Amniotic epithelial cell (primary cell): ENCODE data around the gene NDNF.

Experiments
- DNase-seq: peaks from one replicate; pipeline ENCODE4 v3.0.0-alpha.2; 2010; ENCODE audit warnings: low read depth

The NDNF gene

DNA sequence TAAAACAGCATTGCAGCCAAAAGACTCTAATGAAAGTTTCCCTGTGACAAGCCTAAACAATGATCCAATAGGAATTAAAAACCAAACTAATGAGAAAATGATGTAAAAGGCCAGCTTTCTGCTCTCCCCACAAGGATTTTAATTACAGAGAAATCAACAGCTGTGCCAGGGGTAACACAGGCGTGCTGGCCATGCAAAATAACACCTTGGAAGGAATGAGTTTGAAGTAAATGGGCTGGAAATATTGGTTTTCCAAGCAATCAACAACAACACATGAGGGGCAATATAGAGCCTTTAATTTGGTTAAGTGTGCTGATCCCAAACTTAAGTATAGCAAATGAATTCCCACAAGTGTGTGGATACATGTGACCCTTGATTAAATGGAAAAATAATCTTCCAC is 56.9 kb downstream of the NDNF start:
- no peak for DNase-seq

DNA sequence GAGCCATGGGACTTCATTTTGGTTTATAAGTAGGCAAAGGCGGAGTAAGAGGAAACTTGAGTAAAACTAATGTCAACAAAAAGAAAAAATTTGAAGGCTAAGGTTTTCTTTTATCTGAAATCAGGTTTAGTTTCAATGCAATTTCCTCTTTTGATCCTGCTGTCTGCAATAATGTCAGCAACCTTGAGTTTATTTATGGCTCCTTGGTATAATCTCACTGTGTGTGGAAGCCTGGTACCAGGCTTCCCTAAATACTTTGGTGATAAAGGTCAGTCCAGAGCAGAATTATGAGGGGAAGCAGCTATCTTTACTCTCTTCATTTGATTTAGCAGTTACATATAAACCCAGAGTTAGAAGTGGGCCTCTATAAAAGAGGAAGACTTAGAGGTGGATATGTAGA is 57.8 kb downstream of the NDNF start:
- DNase-seq = no peak

DNA sequence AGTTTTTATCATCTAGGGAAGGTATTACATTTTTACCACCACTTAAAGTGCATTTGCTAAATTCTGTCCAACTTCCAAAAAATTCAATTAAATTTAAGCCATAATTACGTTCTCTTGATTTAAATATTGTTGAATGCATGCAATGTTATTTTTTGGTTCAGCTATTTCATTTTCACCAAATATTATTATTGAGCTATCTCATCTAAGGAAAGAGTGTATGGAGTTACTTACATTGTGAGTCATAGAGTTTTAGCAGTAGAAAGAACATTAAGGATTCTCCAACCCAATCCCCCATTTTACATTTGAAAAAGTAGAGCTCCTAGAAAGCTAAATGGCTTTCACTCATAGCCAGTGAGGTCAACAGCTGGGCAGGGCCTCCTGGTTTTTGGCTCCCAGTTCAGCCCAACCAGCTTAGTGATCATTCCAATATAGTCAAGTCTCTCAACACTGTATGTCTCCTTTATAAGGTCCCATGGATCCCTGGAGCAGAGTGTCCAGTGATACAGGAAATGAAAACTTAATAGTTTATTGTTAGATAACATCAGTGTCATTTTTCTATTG is 60.5 kb downstream of the NDNF start:
- DNase-seq = no peak

DNA sequence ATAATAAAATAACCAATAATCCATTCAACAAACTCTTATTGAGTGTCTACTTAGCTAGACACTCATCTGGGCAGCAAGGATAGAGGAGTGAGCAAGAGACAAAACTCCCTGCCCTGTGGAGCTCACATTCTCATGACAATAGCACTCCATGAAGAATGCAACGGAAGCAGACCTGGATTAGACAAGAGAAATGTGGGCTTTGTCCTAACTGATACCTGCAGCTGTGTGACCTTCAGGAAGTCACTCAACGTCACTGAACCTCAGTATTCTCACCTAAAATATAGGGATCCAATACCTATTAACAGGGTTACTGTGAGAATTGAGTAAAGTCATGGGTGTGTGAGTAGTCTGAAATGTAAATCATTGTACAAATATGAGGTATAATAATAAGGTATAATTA is 61.2 kb downstream of the NDNF start:
- DNase-seq = no peak

DNA sequence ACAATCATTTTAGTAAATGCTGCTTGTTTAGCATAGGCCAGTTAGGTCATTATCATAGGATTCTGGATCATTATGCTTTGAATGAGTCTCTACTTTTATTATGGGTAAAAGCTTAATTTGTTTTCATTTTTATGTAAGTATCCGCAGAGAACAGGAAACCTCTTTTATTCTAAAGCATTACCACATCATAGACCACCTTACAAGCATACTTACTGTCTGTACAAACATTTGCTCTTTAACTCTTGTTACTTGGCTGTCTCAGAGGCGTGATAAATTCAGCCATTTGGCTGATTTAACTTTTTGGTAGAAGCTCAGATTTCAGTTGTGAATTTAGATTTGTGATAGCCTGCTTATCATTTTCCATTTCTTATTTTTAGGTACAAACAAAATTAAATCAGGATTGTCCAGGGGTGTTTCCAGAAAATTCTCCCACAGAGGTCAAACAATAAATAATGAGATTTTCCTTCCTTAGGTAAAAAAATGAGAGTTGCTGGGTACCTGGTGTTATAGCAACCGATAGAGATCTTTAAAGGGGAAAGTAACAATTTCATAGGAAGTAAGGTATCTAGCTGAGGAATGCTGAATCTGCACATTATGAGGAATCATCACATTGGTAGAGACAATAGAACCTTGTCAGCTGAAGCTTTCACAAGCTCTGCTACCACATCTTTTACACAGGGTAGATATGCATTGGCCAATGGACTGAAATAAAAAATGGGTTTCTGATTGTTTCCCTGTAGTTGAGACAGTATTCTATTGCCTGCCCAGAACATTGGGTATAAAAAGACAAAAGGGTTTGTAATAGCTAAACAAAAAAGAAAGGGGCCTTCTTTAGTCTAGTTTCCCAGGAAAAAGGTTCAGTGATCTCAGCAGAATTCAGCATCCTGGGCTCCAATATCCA is 62.5 kb downstream of the NDNF start:
- DNase-seq = no peak

DNA sequence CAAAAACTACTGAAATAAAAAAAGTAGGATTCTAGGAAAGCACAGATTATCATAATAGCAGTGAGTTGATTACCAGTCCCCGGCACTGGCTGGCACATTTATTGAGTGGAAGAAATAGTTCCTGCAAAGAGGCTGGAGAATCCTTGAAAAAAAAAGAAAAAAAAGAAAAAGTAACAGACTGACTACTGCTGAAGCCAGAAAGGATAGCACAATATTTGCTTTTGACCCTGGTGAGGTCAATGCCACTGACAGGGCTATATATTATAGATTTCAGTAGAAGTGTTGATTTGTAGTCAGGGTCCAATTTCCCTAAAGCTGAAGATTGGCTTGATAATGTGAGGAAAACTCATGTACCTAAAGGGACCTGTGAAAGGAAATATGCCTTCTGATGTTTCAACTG is 64.7 kb downstream of the NDNF start:
- DNase-seq = no peak

DNA sequence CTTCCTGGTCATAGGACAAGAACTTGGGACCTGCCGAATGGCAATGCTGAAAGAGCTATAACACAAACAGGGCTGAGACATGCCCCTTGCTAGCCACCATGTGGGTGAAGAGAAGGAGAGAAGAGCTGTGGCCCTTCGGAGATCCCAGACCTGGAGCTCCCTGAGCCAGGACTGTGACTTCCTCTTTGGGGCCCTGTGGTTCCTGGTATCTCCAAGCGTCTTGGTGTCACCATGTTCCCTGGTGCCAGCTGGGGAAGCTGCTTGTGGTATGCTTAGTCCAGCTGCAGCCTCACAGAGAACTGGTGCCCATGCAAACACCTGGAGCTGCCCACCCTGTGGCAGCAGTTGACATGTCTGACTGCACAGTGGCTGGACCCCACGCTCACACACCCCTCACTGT is 68.5 kb downstream of the NDNF start:
- no peak for DNase-seq

DNA sequence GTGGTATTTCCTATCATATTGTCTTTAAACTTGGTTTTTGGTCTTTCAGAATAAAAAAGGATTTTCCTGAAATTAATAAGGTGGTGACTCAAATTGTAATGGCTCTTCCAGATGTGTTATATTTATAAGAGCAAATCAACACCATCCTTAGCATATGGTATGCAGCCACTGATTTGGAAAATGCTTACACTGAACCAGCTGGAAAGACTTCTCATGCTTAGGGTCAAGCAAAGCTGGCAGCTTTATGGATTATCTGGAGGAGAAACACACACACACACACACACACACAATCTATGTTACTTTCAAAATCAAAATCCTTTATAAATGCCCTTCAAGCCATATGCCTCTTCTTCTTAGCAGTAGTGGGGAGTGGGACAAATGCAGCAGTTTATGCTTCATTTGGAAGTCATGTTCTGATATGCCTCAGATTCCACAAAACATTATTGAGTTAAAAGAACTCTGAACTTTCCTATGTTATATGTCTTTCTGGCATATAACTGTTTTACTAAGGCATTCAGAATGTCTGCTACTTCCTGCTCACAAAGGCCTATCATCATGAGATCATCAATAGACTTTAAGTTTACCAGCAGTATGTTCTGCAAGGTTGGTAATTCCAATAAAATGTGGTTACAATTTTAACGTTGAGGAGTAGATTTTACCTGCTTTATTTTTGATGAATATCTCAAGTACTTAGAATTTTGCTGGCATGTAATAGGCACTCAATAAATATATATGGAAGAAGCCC is 76.9 kb downstream of the NDNF start:
- DNase-seq = no peak

DNA sequence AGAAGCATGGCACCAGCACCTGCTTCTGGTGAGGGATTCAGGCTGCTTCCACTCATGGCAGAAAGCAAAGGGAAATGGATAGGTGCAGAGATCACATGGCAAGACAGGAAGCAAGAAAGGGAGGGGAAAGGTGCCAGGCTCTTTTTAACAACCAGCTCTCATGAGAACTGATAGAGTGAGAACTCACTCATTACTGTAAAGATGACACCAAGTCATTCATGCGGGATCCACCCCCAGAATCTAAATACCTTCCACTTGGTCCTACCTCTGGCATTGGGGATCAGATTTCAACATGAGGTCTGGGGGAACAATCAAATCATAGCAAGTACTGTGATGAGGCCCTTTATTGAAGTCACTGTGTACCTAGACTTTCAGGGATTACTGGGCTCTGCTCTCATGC is 77.8 kb downstream of the NDNF start:
- DNase-seq = no peak

DNA sequence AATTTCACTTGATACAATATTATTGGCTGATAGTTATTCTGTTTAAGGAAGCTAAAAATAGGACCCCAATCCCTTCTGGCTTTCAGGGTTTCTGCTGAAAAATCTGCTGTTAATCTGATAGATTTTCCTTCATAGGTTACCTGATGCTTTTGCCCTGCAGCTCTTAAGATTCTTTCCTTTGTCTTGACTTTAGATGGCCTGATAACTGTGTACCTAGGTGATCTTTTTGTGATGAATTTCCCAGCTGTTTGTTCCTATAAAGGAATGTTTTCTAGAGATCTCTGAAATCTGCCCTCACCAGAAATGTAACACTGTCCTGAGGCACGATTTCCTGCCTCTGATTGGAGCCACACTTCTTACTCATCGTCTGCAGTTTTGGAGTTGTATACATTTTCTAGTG is 80.5 kb downstream of the NDNF start:
- no peak for DNase-seq

DNA sequence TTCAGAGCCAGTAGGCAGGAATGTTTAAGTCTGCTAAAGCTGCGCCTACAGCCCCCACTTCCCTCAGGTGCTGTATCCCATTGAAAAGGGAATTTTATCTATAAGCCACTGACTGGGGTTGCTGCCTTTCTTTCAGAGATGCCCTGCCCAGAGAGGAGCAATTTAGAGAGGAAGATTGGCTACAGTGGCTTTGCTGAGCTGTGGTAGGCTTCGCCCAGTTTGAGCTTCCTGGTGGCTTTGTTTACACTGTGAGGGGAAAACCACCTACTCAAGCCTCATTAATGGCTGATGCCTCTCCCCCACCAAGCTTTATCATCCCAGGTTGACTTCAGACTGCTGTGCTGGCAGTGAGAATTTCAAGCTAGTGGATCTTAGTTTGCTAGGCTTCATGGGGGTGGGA is 82.1 kb downstream of the NDNF start:
- DNase-seq = no peak
